Measurements from ENCODE around the gene UST.
"Not testable (repeated sequence)": the region's sequence is repeated elsewhere in the genome, so short reads cannot be mapped to it uniquely, and the experiment has no call there.

The UST gene

GRCh38 chr6:149088361-149088760 lies 341.5 kb downstream of the UST start:
- DNase-seq (ENCODE audit: low spot score), result no peak

GRCh38 chr6:149089510-149089909 lies 342.7 kb downstream of the UST start:
- no peak for DNase-seq (ENCODE audit: low spot score)

GRCh38 chr6:149090937-149091336 lies 344.1 kb downstream of the UST start:
- no peak for DNase-seq (ENCODE audit: low spot score)

DNA sequence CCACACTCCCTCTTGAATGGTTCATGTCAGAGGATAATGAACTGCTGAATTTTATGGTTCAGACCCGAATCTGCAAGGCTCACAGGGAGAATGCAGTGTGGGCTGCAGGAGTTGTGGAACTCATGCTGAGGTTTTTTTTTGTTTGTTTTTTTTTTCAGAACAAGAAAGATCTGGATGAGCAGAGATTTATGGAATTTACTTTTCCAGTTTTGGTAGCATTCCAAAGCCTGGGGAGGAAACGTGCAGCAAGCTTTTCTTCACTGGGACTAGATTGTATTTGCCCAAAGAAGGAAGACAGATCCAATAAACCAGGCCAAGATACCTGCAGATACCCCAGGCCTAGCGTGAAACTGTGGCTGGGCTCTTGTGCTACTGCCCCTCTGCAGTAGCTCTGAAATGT lies 346.8 kb downstream of the UST start:
- DNase-seq (ENCODE audit: low spot score), result no peak

DNA sequence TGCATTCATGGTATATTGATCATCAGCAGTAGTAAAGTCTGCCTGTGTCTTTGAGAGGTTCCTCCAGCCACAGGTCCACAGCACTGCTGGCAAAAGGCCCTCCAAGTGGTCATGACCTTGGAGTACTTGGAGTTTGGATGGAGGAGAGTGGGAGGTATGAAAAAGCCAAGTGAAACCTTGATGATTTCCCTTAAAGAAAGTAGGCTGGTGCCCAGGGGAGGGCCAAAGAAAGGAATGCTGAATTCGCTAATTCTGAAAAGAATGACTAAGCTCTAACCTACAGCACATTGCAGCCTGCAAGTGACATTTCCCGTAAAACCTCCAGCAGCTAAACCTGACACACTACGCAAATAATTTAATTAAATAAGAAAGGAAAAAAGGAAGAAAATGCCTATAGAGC lies 347.3 kb downstream of the UST start:
- no peak for DNase-seq (ENCODE audit: low spot score)

DNA sequence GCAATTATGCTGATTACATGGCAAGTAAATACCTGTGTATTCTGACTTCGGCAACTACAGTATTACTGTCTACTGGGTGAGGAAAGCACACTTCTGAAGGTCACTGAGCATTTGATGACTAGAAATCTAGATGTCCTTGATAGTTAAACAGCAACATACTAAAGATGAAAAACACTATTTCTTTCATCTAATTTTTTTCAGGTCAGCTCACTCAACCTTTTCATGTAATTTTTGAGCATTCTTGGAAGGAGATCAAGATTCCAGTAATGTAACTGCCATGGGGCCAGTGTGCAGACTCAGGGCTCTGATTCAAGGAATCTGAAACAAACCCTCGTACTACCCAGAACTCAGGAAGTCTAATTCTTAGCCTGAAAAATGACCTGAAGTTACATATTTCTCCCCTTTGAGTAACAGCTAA lies 348.1 kb downstream of the UST start:
- DNase-seq (ENCODE audit: low spot score), result no peak

DNA sequence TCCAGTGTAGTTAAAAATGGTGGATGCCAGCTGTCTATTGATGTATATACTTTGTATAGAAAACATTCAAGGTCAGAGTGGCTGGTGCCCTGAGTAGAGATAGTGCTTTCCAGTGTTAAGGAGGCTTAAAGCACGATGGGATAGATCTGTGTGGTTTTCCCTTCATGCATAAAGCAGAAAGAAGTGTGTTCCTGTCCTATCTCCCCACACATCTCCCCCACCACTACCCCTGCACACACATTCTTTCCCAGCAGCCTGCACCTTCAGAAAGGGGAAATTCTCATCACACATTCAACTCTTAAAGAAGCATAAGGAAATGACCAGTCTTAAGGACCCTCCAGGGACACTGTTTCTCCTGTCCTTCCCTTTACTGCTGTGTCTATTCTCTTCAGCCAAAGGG lies 349.0 kb downstream of the UST start:
- no peak for DNase-seq (ENCODE audit: low spot score)

GRCh38 chr6:149097794-149098193 lies 351.0 kb downstream of the UST start:
- no peak for DNase-seq (ENCODE audit: low spot score)

- no peak for DNase-seq (ENCODE audit: low spot score)
These were observed 352.0 kb downstream of the UST start for GRCh38 chr6:149098700-149099276.

- no peak for DNase-seq (ENCODE audit: low spot score)
These were observed 355.5 kb downstream of the UST start for GRCh38 chr6:149102324-149102723.

GRCh38 chr6:149103950-149104349 lies 357.1 kb downstream of the UST start:
- DNase-seq (ENCODE audit: low spot score), result not testable (repeated sequence)

DNA sequence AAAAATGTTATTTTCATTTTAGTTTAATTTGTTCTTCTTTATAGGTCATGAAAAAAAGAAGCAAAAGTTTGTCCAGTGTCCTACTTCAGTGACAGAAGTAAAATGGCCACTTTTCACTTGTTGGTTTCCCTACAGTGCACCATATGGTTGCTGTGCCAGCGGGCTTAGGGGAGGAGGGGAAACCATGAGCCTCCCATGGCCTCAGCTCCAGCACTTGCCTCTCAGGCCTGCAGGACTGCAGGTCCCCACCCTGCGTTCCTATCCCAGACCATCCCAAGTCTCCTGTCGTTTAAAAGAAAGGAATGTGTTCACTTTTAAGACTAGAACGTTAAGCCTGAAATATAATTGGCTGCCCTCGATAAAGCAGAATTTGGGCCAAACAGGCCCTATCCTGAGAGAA lies 360.7 kb downstream of the UST start:
- DNase-seq (ENCODE audit: low spot score), result no peak

- no peak for DNase-seq (ENCODE audit: low spot score)
These were observed 361.4 kb downstream of the UST start for GRCh38 chr6:149108038-149108748.

DNA sequence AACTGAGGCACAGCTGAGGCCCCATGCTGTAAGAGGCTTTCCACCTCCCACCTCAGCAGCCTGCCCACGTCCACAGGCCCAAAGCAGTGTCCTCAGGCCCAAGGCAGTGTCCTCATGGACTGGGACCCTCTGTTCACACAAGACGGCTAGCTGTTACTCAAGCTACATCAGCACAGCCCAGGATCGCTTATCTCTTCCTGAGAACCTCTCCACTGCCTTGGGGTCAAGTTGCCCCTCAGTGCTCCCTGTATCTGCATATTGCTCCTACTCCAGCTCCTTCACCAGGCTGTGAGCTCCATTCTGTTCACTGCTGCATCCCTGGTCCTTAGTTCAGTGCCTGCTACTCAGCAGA lies 361.9 kb downstream of the UST start:
- DNase-seq (ENCODE audit: low spot score), result no peak

DNA sequence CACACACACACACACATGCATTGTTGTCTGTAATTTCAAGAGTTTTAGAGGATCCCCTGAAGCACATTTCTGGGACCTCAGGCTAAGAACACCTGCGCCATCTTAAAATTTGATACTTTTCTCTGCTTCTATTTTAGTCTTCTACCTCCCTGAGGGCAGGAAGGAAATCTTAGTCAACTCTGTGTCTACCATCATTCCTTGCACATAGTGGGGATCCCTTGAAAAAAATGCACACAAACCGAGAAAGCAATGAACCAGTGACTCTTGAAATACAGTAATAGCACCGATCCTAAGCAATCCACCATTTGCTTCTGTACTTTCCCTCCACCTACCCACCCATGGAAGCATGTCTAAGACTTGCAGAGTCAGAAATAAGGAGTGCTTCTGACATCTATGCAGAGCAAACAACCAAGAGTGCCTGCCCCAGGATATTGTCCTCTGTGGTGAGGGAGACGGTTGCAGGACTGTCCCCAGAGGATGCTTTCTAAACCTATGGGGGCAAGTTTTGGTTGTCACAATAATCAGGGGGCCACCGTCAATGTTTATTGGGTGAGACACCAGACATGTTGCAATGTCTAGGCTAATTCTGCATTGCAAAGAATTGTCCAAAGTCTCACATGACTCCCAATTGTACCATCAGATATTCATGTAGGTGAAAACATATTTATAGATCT lies 362.7 kb downstream of the UST start:
- no peak for DNase-seq (ENCODE audit: low spot score)

DNA sequence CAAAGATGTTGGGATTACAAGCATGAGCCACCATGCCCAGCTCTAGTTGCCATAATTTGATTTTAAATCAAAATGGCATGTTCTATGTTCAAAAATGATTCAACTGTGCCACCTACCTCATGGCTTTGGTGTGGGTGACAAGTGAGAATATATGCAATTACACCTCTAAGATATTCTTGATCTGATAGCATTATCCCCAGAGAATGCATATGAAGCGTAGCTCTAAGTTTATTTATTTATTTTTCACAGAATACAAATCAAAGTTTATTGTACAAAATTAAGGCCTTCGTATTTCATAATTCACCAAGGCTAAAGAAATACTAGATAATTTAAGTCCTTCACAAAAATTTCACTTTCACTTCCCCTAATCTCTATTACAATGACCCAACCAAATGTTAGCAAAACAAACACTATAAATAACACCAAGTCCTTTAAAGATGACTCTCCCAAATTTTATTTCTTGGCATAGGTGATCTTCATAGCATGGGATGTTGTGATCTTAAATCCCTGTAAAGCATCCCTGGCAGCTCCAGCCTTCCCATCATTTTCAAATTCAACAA lies 364.8 kb downstream of the UST start:
- DNase-seq (ENCODE audit: low spot score), result no peak

DNA sequence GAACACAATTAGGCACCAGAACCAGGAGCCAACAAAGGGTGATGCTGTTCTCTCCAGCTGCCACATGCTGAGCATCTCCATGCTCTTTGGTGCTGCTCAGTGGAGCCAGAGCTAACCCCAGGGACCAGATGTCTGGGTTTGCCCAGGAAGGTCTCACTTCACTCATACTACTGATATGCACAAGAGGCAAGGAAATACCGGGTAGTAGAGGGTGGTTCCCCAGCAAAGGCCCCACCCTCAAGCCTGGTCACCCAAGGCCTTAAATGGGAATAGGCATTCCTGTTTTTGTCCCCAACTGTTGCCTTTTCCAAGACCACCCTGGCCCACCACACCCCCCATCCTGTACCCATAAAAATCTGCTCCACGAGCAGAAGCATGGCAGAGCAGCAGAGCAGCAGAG lies 366.1 kb downstream of the UST start:
- DNase-seq (ENCODE audit: low spot score), result no peak

GRCh38 chr6:149114167-149114566 lies 367.3 kb downstream of the UST start:
- no peak for DNase-seq (ENCODE audit: low spot score)

- DNase-seq (ENCODE audit: low spot score), result no peak
These were observed 372.2 kb downstream of the UST start for GRCh38 chr6:149118737-149119653.

GRCh38 chr6:149122850-149123821 lies 376.3 kb downstream of the UST start:
- no peak for DNase-seq (ENCODE audit: low spot score)

GRCh38 chr6:149125309-149125708 lies 378.5 kb downstream of the UST start:
- DNase-seq (ENCODE audit: low spot score), result no peak
